D341Med (cell line): Measurements from ENCODE around the gene STX4.
"Not testable (repeated sequence)": the region's sequence is repeated elsewhere in the genome, so short reads cannot be mapped to it uniquely, and the experiment has no call there.

Source experiments
- DNase-seq: peaks from one replicate; pipeline ENCODE4 v3.0.0; 2012; ENCODE audit warnings: low spot score

The STX4 gene

DNA sequence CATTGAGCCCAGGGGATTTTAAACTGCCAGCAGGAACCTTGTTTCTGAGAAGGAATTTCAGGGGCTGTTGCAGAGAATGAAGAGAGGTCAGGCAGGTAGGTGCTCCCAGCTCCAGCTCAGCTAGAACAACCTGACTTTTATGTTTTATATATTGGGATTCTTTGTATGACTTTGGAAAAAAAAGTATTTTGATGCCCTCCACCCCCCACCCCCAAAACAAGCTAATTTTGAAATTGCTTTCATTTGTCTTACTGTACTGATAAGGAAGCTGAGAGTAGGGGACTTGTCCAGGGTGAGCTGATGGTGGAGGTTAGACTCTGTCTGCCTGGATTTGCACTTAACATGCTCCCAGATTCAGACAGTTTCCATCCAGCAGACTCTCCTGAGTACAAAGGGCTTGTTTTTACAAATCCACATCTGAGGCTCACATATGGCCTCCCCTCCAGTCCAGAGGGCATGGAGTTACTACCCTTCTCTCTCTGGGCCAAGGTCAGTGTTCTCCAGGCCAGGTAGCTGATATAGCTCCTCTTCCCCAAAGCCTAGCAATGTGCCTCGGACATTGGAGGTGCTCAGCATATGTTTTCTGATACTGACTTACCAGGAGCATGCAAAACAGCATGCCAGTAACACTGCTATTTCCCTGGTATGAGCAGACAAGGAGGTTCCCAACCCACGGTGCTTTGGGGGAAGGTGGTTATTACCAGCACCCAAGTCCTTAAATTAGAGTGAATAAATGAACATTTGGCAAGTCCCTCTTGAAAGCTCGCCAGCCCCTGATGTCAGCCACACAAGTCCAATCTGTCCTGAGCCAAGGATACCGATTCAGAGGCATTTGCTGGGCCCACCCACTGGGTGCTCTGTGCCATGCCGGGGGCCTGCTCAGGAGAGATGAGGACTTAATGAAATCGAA, 34.3 kb upstream of the STX4 start:
- DNase-seq, result no peak

DNA sequence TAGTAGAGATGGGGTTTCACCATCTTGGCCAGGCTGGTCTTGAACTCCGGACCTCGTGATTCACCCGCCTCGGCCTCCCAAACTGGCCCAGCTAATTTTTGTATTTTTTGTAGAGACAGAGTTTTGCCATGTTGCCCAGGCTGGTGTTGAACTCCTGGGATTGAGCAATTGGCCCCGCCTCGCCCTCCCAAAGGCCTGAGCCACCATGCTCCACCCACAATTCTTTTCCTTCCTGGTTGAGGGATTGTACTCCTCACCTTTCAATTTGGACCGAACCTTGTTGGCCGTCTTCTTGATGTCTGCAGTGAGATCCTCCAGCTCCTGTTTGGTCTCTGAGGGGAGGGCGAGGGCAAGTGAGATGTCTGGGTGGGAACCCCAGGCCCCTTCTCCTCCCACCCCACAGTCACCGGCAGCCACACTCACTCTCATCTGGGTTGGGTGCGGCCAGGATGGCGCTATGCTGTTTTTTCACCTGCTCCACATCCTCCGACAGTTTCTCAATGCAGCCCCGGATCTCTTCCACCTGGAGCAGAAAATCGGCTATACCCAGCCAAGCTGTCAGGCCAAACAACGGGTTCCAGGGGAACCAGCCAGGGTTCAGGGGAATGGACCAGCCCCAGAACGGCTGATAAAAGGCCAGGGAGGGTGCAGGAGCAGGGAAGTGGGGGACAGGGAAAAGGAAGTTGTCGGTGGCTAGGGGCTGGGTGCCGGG, 32.5 kb upstream of the STX4 start:
- no peak for DNase-seq

DNA sequence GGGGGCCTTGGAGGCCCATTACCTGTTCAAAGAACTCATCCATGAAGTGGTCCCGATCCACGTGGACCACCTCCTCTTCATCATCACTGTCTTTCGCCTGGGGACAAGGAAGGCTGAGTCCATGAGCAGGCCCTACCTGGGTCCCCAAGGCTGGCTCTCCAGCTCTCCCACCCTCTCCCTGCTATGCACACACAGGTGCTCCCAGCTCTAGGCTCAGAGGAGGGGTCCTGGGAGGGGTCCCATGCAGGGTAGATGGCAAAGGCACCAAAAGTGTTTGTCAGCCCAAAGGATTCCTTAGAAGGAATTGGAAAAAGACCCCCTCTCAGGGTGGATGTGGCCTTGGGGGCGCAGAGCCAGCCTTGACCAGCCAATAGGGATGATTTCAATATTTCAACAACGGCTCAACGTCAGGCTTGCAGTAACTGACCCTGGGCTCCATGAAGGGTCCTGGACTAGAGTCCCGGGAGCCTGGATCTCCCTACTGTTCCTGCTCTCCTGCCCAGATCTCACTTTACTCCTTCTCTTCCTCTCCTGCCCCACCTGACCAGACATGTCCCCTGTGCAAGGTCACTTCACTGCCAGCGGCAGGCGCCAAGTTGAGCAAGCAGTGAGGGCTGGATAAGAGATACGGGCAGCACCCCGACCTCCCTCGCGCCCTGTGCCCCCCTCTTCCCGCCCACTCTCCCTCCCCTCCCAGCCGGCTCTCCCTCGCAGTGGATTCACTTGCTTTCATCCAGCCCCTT, 31.7 kb upstream of the STX4 start:
- DNase-seq, result no peak

DNA sequence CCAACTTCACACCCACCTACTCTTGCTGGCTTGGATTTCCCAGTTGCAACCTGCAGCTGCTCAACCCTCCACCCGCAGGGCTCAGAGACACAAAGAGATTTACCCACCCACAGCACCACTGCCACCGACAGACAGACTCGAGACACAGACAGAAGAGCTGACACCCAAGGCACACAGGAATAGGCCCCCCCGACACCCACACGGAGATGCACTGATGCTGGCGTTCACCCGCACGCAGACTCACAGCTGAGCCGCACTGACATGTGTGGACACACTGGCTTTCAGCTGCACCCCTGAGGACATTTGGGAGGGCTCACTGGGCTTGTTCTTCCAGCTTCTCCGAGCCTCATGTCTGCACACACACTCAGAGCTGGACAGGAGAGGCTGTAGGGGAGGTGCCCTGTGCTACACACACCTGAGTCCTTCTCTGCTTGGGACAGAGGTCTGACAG, 31.1 kb upstream of the STX4 start:
- DNase-seq, result no peak

DNA sequence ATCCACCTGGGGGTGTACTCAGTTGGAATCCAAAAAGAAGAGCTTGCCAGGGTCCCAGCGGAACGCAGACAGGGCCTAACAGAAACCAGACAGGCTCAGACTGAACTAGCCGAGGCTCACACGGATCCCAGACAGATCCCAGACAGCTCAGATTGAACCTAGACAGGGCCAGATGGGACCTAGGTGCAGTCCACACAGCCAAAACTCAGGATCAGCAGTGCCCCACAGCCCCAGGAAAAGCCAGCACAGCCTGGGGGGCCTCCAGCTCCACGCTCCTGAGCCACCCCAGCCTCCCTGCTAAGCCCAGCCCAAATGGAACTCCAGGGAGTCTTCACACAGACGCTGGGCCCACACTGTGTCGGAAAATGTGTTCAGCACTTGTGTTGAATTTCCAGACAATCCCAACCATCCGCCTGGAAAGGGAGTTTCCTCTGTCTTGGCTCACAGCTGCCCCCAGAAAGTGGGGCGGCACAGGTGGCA, 30.5 kb upstream of the STX4 start:
- peak; percentile 69 for DNase-seq

DNA sequence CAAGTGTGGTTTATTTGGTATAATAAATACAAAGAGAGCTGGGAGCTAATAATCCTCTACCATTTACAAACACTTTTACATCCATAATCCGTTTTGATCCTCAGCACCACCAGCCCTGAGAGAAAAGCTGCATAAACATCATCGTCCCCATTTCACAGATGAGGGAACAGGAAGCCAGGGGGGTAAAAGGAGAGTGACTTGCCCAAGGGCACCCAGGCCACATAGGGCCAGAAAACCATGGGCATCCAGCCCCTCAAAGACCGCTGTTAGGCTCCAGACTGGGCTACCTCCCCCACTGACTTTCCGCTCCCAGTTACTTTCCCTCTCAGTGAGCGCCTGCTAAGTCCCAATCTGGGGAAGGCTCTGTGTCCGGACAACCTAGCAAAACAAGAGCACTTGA, 29.6 kb upstream of the STX4 start:
- no peak for DNase-seq

DNA sequence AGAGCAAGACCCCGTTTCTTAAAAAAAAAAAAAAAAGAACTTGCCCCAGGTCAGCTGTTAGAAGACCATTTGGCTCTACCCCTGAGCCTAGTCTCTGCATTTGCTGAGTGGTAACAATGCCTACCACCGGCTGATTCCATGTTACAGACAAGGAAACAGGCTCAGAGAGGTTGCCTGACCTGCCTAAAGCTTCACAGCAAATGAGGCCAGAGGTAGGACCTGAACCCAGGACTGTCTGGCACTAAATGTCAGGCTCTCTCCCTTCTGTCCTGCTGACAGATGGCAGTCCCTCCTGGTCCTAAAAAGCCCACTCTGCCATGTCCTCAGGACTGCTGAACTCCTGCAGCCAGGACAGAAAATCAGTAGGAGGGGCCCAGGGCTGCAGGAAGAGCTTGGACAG, 28.7 kb upstream of the STX4 start:
- no peak for DNase-seq

DNA sequence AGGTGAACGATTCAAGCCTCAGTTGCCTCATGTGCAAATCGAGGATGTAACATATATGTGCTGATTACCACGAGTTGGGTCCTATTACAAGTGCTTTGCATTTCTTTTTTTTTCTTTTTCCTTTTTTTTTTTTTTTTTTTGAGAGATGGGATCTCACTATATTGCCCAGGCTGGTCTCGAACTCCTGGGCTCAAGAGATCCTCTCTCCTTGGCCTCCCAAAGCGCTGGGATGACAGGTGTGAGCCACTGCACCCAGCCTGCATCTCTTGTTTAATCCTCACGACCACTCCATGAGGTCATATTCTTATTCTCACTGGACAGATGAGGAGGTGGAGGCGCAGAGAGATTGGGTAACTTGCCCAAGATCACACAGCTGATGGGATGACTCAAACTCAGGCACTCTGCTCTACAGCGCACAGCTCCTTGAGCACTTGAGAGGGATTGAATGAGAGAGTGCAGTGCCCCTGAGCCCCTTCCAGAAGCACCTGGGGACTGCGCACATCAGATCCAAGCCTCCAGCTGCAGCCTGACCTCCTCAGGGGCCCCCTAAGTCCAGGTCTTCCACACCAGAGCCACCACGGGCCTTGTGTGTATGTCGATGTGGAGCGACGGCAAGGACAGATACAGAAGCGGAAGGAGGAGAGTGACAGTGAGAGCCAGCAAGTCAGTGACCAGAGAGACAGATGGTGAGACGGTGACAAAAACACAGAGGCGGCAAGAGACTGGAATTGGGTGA, 27.8 kb upstream of the STX4 start:
- no peak for DNase-seq

DNA sequence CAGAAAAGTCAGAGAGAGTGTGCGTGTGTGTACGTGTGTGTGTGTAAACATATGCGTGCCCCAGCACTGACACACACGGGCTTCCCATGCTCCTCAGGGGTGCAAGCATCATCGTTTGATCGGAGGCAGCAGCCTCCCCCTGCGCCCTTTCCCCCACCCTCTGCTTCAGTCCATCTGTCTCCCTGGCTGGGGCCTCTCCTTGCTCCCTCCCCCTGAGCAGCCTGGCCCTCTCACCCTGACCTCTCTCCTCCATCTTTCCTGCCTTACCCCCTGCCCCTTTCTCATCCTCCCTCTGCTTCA, 27.3 kb upstream of the STX4 start:
- DNase-seq, result no peak

DNA sequence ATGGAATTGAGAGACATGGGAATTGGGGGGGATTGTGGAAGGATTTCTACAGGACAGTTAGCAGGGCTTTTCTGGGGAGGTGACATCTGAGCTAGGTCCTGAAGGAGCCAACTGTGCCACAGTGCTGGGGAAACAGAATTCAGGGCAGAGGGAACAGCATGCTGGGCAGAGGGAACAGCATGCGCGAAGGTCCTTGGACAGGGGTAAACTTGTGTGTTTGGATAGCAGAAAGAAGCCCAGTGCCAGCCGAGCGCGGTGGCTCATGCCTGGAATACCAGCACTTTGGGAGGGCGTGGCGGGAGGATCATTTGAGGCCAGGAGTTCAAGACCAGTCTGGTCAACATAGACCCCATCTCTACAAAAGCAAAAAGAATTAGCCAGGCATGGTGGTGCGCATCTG, 26.8 kb upstream of the STX4 start:
- DNase-seq, result no peak

DNA sequence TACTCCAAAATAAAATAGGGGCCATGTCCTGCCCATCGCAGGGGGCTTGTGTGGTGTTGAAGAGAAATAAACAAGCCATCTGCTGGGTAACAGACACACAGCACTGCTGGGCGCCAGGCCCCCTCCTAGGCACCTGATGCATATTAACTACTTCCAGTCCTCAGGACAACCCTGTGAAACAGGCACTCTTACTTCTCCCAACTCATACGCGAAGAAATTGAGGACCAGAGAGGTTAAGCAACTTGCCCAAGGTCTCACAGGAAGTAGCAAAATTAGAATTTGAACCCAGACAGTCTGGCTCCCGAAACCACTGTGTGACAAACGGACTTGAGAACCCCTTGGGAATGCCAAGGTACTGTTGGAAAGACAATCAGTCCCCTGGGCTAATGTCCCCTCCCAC, 25.7 kb upstream of the STX4 start:
- no peak for DNase-seq

DNA sequence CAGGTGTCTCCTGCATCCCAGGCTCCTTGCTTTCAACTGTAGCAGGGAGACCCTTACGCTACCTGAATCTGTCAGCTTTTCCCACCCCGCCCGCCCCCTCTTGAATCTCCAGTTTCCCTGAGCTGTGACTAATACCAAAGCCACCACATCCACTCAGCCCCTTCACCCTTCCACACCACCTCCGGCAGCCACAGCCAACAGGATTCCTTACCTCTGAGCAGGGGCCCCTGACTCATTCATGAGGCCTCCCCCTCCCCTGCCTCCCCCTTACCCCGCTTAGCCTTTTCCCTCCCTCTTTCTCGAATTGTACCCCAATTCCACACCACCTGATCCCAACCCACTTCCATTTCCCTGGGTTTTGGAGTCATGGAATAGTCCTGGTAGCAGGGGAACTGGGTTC, 25.2 kb upstream of the STX4 start:
- DNase-seq, result no peak

DNA sequence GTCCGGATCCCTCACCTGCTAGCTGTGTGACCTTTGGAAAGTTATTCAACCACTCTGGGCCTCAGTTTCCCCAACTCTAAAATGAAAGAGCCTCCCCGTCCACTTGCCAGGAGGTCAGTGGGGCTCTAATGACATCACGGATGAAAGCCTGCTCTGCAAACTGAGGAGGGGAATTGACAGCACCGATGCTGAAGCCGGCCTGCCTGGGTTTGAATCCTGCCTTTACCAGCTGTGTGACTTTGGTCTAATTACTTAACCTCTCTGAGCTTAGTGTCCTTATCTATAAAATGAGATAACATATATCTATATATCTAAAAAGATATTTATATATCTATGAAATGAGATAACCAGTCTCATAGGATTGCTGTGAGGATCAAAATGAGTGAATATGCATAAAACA, 24.8 kb upstream of the STX4 start:
- DNase-seq, result no peak

DNA sequence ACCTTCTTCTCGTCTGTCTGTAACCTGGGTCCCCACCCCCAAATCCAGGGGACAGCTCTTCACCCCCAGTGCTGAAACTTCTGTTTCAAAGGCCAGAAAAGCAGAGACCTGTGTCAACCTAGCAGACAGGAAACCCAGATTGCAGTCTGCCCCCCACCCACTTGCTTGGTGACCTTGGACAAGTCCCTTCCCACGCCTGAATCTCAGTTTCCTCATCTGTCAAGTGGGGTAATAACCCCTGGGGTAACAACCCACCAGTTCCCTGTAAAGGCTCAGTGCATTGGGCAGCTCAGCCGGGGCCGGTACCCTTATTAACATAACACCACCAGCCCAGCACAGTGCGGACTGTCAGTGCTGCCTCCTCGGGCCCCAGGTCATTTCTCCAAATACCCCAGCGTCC, 24.2 kb upstream of the STX4 start:
- no peak for DNase-seq

DNA sequence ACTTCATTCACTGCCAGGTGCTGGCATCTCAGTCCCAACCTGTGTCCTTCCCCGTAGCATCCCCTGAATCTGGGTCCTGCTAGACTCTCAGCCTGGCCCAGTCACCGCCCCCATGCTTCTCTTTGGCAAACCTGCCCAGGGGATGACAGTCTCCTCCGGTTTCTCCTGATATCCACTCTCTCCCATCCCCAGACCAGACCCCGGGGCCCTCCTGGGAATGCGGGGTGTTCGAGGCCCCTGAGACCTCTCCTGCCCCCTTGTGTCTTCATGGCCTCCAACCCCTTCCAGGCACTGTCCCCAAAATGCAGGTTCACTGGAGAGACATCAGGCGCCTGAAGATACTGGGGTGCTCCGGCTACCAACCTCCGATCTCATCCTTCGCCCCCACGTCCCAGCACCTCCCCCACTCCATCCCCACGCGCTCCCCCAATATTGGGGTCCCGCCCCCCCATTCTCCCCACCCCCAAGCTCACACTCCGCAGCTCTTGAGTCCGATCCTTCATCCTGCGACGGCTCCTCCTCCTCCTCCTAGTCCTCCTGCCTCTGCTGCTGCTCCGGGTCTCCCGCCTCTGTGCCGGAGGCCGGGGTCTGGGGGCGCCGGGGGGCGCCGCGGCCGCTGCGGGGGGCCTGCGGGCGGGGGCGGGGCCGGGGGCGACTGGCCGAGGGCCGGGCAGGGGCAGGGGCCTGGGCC, 23.3 kb upstream of the STX4 start:
- DNase-seq, result no peak

DNA sequence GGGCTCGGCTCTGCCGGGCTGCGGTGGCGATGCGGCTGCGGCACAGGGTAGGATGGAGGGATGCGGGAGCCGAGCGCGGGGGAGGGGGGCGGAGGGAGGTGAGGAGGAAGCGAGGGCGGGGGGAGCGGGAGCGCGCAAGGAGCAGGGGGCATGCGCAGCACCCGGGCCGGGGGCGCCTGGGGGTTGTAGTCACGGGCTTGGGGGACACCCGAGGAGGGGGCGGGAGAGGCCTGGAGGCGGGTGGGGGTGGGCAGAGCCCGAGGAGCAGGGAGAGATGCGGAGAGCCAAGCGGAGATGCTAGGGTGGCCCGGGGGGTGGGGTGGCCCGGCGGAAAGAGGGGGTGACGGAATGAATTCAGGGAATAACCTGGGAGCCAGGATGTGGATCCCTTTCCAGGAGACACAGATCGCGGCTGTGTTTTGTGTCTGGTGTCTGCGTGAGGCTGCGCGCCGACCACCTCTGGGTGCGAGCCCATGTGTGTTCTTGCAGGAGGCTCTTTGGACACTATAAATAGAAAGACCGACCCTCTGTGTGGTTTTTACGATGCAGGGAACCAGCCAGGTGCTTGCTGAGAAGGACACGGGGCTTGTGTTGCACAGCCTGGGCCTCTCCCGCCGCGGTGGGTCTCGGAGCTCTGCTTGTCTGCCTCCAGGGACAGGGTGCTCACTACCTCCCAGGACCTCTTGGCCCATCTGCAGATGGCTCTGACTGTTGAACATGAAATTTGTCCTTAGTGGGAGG, 22.6 kb upstream of the STX4 start, which contains the start of gene STX1B:
STX1B (minus strand) TSS at position 54 of the 741 bp plus-strand sequence. CDS start 242 bp downstream, outside the sequence.
- peak; percentile 43 for DNase-seq

DNA sequence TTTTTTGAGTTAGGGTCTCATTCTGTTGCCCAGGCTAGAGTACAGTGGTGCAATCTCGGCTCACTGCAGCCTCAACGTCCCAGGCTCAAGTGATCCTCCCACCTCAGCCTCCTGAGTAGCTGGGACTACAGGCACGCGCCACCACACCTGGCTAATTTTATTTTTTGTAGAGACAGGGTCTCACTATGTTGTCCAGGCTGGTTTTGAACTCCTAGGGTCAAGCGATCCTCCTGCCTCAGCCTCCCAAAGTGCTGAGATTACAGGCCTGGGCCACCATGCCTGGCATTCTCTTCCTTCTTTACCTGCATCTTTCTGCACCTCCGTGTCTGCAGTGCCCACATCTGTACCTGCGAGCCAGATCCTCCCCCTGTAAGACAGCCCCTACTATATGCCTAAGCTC, 21.5 kb upstream of the STX4 start:
- DNase-seq, result not testable (repeated sequence)

DNA sequence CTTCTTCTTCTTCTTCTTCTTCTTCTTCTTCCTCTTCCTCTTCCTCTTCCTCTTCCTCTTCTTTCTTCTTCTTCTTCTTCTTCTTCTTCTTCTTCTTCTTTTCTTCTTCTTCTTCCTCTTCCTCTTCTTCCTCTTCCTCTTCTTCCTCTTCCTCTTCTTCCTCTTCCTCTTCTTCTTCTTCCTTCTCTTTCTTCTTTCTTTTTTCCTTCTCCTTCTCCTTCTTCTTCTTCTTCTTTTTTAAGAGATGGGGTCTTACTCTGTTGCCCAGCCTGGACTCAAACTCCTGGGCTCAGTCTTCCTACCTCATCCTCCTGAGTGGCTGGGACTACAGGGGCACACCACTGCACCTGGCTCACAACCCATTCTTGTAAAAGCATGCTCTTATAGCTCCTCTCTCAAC, 20.1 kb upstream of the STX4 start:
- DNase-seq, result not testable (repeated sequence)

DNA sequence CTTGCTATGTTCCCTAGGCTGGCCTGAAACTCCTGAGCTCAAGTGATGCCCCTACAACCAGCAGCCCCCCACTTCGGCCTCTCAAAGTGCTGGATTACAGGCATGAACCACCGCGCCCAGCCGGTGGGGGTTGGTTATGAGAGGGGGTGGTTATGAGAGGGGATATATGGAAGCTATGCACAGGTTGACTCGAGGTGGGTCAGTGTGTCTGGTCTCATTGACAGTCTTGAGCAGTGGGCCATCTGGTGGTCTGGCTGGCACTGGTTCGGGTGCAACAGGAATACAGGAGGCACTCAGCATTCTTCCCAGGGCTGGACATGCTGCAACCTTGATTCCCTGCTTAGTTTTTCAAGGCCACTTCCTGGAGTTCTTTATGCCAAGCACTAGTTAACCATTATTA, 17.3 kb upstream of the STX4 start:
- DNase-seq, result peak; percentile 26

DNA sequence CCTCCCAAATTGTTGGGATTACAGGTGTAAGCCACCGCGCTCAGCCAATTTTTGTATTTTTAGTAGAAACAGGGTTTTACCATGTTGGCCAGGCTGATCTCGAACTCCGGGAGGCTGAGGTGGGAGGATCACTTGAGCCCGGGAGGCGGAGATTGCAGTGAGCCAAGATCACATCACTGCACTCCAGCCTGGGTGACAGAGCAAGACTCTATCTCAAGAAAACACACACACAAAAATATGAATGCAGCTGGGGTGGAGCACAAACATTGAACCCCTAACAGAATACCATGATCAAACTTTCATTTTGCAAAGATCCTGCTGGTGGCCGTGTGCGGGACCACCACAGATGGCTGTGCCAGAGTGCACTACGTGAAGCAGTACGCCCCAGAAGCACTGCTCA, 15.6 kb upstream of the STX4 start:
- peak; percentile 3 for DNase-seq

DNA sequence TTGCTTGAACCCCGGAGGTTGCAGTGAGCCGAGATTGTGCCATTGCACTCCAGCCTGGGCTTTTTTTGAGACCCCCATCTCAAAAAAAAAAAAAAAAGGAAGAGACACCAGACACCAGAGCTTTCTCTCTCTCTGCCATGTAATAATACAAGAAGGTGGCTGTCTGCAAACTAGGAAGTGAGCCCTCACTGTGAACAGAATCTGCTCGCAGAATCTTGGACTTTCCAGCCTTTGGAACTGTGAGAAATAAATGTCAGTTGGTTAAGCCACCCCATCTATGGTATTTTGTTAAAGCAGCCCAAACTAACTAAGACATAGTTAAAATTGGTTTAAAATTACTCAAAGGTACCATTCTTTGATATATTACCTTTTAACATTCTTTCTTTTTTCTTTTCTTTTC, 12.8 kb upstream of the STX4 start:
- DNase-seq, result no peak
